ENCODE data around the gene INSL4.

INSL4 gene

DNA sequence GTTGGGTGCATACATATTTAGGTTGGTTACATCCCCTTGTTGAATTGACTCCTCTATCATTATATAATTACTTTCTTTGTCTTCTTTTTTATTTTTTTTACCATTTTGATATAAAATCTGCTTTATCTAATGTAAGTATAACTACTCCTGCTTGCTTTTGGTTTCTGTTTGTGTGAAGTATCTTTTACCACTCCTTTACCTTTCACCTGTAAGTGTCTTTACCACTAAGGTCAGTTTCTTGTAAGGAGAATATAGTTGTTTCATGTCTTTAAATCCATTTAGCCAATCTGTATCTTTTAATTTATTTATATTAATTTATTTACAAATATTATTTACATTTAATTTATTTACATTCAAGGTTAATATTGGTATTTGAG lies 33.0 kb downstream of the INSL4 start:
- no peaks in the 10 kb centered on the region for H3K4me1 Mint-ChIP-seq
- H3K9me3 Mint-ChIP-seq, result peaks cover 4% of the 10 kb centered on the region
- TF ChIP-seq, protein P1, sequence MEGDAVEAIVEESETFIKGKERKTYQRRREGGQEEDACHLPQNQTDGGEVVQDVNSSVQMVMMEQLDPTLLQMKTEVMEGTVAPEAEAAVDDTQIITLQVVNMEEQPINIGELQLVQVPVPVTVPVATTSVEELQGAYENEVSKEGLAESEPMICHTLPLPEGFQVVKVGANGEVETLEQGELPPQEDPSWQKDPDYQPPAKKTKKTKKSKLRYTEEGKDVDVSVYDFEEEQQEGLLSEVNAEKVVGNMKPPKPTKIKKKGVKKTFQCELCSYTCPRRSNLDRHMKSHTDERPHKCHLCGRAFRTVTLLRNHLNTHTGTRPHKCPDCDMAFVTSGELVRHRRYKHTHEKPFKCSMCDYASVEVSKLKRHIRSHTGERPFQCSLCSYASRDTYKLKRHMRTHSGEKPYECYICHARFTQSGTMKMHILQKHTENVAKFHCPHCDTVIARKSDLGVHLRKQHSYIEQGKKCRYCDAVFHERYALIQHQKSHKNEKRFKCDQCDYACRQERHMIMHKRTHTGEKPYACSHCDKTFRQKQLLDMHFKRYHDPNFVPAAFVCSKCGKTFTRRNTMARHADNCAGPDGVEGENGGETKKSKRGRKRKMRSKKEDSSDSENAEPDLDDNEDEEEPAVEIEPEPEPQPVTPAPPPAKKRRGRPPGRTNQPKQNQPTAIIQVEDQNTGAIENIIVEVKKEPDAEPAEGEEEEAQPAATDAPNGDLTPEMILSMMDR (IDR thresholded peaks at IDR 0.05), result no peak
- no peak overlapping the region for H3K27ac Mint-ChIP-seq
- no peak for DNase-seq
- no peaks in the 10 kb centered on the region for H3K27me3 Mint-ChIP-seq (ENCODE audit: low read depth, poor library complexity)
- no peak overlapping the region for H3K4me3 Mint-ChIP-seq
- no peaks in the 10 kb centered on the region for H3K36me3 Mint-ChIP-seq (ENCODE audit: low read depth)

DNA sequence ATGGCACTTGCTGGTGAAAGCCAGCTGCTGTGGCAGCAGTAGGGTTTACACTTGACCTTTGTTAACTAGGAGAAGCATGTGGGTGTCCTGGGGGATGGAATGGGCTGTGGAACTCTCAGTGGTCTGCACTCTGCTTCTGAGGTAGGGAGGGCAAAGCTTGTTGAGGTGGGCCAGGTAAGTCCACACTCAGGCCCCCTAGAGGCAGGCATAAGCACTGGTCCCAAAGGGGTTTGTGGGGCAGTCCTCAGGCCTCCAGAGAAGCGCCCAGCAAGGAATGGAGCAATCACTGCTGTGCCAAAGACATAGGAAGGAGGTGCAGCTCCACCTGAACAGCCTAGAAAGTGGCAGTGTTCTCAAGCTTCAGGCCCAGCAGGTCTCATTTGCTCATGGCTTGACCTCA lies 34.7 kb downstream of the INSL4 start:
- no peak for DNase-seq
- Mint-ChIP-seq H3K4me3 (no peak overlapping the region), H3K4me1 (no peaks in the 10 kb centered on the region), H3K27ac (no peak overlapping the region), H3K9me3 (no peaks in the 10 kb centered on the region), H3K27me3 (ENCODE audit: low read depth, poor library complexity) (peaks cover 6% of the 10 kb centered on the region), H3K36me3 (ENCODE audit: low read depth) (no peaks in the 10 kb centered on the region)
- TF ChIP-seq, protein P1 (IDR thresholded peaks at IDR 0.05), result no peak

DNA sequence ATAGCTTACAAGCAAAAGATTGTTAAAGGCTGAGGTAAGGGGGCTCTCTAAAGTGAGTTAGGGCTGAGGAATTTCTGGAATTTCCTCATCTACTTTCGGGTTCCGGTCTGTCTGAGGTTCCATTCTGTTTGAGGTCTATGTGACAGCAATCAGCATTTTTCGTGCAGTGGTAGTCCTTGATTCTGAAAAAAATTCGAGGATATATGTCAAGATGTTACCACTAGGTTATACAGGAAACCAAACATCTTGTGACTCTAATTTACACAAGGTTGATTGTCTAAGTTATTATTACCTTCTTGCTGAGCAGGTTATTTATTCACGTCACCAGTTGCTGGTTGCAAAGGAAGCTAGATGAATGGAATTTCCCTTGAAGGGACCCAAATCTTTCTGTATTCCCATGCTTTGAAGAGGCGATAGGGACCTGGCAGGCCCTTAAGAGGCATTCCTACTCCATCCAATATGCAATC lies 38.1 kb downstream of the INSL4 start:
- Mint-ChIP-seq H3K27ac (no peak overlapping the region), H3K4me3 (no peak overlapping the region), H3K27me3 (ENCODE audit: low read depth, poor library complexity) (peaks cover 6% of the 10 kb centered on the region), H3K4me1 (no peaks in the 10 kb centered on the region), H3K36me3 (ENCODE audit: low read depth) (no peaks in the 10 kb centered on the region), H3K9me3 (no peaks in the 10 kb centered on the region)
- DNase-seq, result no peak
- TF ChIP-seq, protein P1 (IDR thresholded peaks at IDR 0.05), result no peak

DNA sequence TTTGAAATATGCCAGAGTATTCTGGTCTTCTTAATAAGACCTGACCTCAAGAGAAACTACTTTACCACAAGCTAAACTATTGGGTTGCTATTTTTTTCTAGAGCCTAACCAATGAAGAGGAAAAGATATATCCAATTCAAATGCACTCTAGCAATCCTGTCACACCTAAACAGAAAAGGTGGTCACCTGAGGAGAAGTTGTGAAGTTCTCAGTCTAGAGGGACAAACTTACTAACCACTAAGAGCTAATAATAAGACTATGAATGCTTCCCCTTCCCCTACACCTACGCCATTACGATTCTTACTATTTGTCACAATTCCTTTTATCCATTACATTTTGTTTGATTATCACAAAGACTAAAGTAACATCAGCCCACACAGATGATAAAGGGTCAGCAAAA lies 43.6 kb downstream of the INSL4 start:
- H3K4me3 Mint-ChIP-seq, result no peak overlapping the region
- DNase-seq, result no peak
- H3K27ac Mint-ChIP-seq, result no peak overlapping the region
- no peaks in the 10 kb centered on the region for H3K36me3 Mint-ChIP-seq (ENCODE audit: low read depth)
- H3K27me3 Mint-ChIP-seq (ENCODE audit: low read depth, poor library complexity), result peaks cover 6% of the 10 kb centered on the region
- no peaks in the 10 kb centered on the region for H3K4me1 Mint-ChIP-seq
- peaks cover 6% of the 10 kb centered on the region for H3K9me3 Mint-ChIP-seq
- TF ChIP-seq, protein P1 (IDR thresholded peaks at IDR 0.05), result no peak

DNA sequence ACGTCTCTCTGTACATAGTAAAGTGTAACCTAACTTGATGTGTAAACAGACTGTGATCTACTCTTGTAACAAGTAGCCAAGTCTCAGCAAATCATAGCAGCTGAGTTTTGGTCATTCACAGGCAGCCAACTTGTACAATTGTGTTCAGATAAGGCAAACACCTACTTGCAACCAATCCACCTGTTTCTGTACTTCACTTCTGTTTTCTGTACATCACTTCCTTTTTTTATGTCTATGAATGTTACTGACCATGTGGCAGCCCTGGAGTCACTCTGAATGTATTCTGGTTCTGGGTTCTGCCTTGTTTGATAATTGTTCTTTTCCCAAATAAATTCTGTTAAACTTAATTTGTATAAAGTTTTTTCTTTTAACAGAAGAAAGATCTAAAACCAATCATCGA lies 47.3 kb downstream of the INSL4 start:
- TF ChIP-seq, protein P1 (IDR thresholded peaks at IDR 0.05), result no peak
- Mint-ChIP-seq H3K4me1 (no peaks in the 10 kb centered on the region), H3K27me3 (ENCODE audit: low read depth, poor library complexity) (peaks cover 8% of the 10 kb centered on the region), H3K36me3 (ENCODE audit: low read depth) (no peaks in the 10 kb centered on the region), H3K27ac (no peak overlapping the region), H3K9me3 (peaks cover 6% of the 10 kb centered on the region), H3K4me3 (no peak overlapping the region)
- no peak for DNase-seq

Data from nephron progenitor cell (in vitro differentiated cells).